ELR (cell line): Measurements from ENCODE around the gene JPH4.

ENCODE experiments used
- DNase-seq: peaks from one replicate; pipeline ENCODE4 v3.0.0-alpha.2; 2015; ENCODE audit warnings: low read depth

JPH4 gene

GRCh38 chr14:23563473-23564180 is 15.0 kb downstream of the JPH4 start:
- no peak for DNase-seq

GRCh38 chr14:23562822-23563472 is 15.6 kb downstream of the JPH4 start:
- DNase-seq: peak; percentile 55

GRCh38 chr14:23561873-23562821 is 16.4 kb downstream of the JPH4 start:
- no peak for DNase-seq

GRCh38 chr14:23561259-23561658 is 17.3 kb downstream of the JPH4 start:
- DNase-seq: no peak

GRCh38 chr14:23559926-23560520 is 18.6 kb downstream of the JPH4 start:
- no peak for DNase-seq

- peak; percentile 69 for DNase-seq
Measured at GRCh38 chr14:23559010-23559925, 19.3 kb downstream of the JPH4 start.

GRCh38 chr14:23558346-23559009 is 20.1 kb downstream of the JPH4 start:
- no peak for DNase-seq

- DNase-seq: no peak
Measured at GRCh38 chr14:23557946-23558345, 20.6 kb downstream of the JPH4 start.

- no peak for DNase-seq
Measured at GRCh38 chr14:23557521-23557920, 21.1 kb downstream of the JPH4 start.

GRCh38 chr14:23556700-23557440 is 21.7 kb downstream of the JPH4 start:
- peak; percentile 28 for DNase-seq

- peak; percentile 89 for DNase-seq
Measured at GRCh38 chr14:23555882-23556699, 22.5 kb downstream of the JPH4 start, which contains the start of gene THTPA. THTPA (plus strand) TSS chr14:23556271; CDS start chr14:23556758, 487 bp downstream.

GRCh38 chr14:23555533-23555881 is 23.1 kb downstream of the JPH4 start:
- DNase-seq: no peak

GRCh38 chr14:23551266-23552028 is 27.1 kb downstream of the JPH4 start, which contains the start of gene ZFHX2:
ZFHX2 (minus strand) TSS chr14:23551765; CDS start chr14:23535325, 16,440 bp downstream.
- DNase-seq: peak; percentile 72

GRCh38 chr14:23550812-23551265 is 27.8 kb downstream of the JPH4 start:
- peak; percentile 36 for DNase-seq

- no peak for DNase-seq
Measured at GRCh38 chr14:23550131-23550811, 28.3 kb downstream of the JPH4 start.

- no peak for DNase-seq
Measured at GRCh38 chr14:23548351-23549318, 30.0 kb downstream of the JPH4 start.
